HL-60 (cell line): Measurements from ENCODE around the gene STYX.

Source experiments
- CTCF ChIP-seq: IDR thresholded peaks from one replicate; pipeline ENCODE4 v1.5.1; 2011; ENCODE audit warnings: low read length, control low read depth, inconsistent platforms; ENCODE audit not compliant: insufficient read depth
- GABPA ChIP-seq: IDR thresholded peaks from 2 replicates; pipeline ENCODE4 v1.6.1; 2012; ENCODE audit warnings: low read depth
- POLR2AphosphoS5 ChIP-seq: IDR thresholded peaks from 2 replicates; pipeline ENCODE4 v1.6.1; 2012; ENCODE audit warnings: low read depth
- REST ChIP-seq: IDR thresholded peaks from 2 replicates; pipeline ENCODE4 v1.6.1; 2012; ENCODE audit warnings: low read depth; ENCODE audit not compliant: insufficient replicate concordance
- SPI1 ChIP-seq: IDR thresholded peaks from 2 replicates; pipeline ENCODE4 v1.6.1; 2012; ENCODE audit warnings: low read depth, mild to moderate bottlenecking, borderline replicate concordance

- no peak for TF ChIP-seq CTCF
- no peak for TF ChIP-seq GABPA
- TF ChIP-seq POLR2AphosphoS5, result no peak
- TF ChIP-seq REST, result no peak
- no peak for TF ChIP-seq SPI1
These were observed 6.0 kb downstream of the STYX start for GRCh38 chr14:52735921-52736489.
